Hematopoietic multipotent progenitor cell treated with erythropoietin and hydrocortisone succinate and interleukin-3 and kit ligand, for 8 days (in vitro differentiated cells): ENCODE measurements around the gene TMEM250.
A peak's percentile ranks its signal among the peaks of the same experiment; 100 is the strongest.
"Not testable (repeated sequence)": the region's sequence is repeated elsewhere in the genome, so short reads cannot be mapped to it uniquely, and the experiment has no call there.

Experiments used
- DNase-seq: peaks from one replicate; pipeline ENCODE4 v3.0.0-alpha.2; 2015

The TMEM250 gene, protein sequence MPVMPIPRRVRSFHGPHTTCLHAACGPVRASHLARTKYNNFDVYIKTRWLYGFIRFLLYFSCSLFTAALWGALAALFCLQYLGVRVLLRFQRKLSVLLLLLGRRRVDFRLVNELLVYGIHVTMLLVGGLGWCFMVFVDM

DNA sequence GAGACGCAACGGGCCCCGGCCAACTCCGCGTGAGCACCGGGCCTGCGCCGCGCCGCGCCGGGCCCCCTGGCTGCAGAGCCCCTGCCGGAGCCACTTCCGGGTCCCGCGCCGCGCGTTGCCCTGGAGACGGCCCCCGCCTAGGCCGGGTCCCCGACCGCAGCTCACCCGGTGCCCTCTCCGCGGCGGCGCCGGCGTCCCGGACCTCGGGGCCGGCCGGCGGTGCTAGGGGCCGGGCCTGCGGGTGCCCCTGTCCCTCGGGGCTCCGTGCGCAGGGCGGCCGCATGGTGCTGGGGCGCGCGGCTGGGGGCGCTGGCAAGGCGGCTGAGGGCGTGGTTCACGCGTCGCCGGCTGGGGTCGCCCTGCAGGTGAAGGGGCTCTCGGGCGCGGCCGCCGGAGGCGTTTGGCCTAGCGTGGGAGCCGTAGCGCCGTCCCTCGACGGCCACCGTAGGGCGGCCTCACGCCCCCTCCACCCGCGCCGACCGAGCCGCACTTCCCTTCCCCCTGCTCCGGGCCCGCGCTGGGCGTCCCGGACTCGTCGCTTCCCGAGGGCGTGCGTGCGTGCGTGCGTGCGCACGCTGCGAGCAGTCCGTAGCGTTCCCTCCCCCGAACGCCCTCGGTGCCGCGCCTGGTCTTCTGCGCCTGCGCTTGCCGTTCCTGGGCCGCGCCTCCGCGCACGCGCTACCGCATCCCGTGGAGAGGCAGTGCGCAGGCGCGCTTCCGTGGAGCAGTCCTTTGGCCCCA lies at the start of gene TMEM250:
Gene TMEM250 (minus strand): TSS at position 556 of the 741 bp plus-strand sequence. CDS start 1,975 bp downstream, outside the sequence.
- peak; percentile 95 for DNase-seq

- no peak for DNase-seq
Observed at GRCh38 chr9:136163248-136163850, 44.7 kb upstream of the TMEM250 start.

- DNase-seq, result no peak
Observed at GRCh38 chr9:136160995-136161610, 42.4 kb upstream of the TMEM250 start.

DNA sequence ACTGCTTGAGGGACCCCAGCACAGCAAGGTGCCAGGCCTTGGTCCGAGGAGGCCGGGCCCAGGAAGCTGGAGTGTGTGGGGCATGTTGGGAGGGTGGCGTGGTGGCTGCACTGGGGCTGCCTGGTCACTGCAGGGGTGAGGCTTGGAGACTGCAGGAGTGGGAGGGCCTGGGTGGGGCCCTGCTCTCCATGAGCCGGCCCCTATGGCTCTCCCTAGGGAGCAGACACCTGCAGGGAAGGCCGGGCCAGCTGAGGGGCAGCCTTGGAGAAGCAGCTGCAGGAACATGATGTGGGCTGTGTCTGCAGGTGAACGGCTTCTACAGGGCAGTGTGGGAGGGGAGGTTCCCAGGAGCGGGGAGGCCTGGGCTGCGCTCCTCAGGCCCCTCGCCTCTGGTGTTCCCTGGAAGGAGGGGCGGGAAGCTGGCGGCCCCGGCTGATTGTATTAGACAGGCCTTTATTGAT lies 41.7 kb upstream of the TMEM250 start:
- DNase-seq, result no peak

GRCh38 chr9:136159851-136160250 lies 41.2 kb upstream of the TMEM250 start:
- DNase-seq, result no peak

DNA sequence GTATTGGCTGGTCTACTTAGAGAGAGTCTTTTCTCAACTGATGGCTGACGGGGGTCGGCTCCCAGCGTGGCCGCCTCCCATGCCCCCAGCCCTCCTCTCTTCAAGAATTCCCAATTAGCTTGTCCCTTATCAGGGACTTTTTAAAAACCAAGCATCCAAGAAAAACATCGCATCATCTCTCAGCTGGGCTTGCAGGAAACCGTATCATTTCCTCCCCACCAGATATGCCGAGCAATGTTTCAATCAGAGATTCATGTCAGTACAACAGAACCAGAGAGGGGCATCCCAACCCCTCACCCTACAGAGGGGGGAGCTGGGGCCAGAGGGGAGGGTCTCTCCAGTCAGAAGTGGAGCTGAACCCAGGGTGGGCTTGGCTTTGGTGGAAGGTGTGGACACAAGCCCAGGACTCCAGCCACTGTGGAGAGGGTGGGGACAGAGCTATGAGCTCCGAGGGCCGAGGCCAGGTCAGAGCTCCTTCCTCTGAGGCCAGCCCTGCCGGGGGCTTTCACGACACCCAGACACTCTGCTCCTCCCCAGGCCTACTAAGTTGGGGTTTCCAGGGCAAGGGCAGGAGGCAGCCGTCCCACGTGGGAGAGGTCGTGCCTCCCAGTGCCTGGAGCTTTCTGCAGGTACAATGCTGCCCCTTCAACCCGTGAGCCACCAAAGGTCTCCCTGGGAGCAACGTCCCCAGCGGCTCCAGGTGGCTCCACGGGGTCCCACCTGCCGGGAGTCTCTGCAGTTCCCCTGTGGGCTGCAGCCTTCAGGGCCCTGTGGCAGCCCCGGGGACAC lies 39.0 kb upstream of the TMEM250 start:
- DNase-seq, result no peak

GRCh38 chr9:136156209-136157120 lies 37.8 kb upstream of the TMEM250 start:
- DNase-seq, result no peak

GRCh38 chr9:136155576-136155975 lies 36.9 kb upstream of the TMEM250 start:
- no peak for DNase-seq

DNA sequence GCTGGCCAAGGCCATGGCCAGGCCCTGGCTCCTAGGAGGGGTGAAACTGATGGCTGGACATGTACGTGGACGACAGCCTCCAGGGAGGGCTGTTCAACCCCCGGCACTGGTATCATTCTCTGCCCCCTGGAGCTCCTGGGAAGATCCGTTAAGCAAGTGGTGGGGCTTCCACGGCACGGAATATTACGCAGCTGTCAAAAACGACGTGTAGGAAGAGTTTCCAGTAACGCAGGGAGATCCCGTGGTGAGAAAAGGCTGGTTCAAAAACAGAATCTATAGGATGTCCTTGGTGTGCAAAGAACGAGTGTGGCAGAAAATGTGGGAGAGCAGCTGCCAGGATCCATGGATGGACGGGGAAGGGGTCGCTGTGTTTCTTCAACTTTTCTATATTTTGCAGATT lies 36.3 kb upstream of the TMEM250 start:
- DNase-seq, result no peak

DNA sequence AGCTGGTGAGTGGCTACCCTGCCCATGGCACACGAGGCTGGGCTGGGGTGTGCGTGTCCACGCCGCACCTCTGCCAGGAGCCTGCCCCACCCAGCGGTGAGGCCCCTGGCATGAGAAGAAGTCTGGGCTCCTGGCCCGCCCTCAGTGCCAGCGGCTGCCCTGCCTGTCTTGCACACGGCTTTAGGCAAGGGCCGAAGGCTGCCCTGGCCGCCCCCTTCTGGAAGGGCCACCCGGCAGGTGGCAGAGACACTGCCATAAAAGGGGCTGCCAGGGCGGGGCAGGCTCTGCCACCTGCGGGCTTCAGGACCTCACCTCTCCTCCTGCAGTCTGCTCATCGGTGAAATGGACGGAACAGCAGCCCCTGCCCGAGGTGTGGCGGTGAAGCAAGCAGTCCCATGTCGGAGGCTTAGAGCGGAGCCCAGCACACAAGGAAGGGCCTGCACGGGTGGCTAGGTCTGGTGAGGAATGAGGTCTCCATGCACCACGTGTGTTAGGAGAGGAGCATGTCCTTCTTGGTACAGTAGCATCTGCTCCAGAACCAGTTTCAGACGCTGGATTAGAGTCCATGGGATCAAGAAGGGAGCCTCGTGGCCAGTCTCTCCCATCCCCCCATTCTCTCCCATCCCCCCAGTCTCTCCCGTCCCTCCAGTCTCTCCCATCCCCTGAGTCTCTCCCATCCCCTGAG lies 34.8 kb upstream of the TMEM250 start:
- no peak for DNase-seq

- no peak for DNase-seq
Observed at GRCh38 chr9:136152931-136153330, 34.3 kb upstream of the TMEM250 start.

- DNase-seq, result no peak
Observed at GRCh38 chr9:136152543-136152866, 33.8 kb upstream of the TMEM250 start.

- no peak for DNase-seq
Observed at GRCh38 chr9:136151848-136152542, 33.3 kb upstream of the TMEM250 start.

- DNase-seq, result no peak
Observed at GRCh38 chr9:136151214-136151804, 32.6 kb upstream of the TMEM250 start.

GRCh38 chr9:136150664-136151213 lies 32.1 kb upstream of the TMEM250 start:
- not testable (repeated sequence) for DNase-seq

- DNase-seq, result no peak
Observed at GRCh38 chr9:136149853-136150252, 31.2 kb upstream of the TMEM250 start.

GRCh38 chr9:136149337-136149736 lies 30.7 kb upstream of the TMEM250 start:
- DNase-seq, result no peak

- DNase-seq, result no peak
Observed at GRCh38 chr9:136148766-136149165, 30.1 kb upstream of the TMEM250 start.

DNA sequence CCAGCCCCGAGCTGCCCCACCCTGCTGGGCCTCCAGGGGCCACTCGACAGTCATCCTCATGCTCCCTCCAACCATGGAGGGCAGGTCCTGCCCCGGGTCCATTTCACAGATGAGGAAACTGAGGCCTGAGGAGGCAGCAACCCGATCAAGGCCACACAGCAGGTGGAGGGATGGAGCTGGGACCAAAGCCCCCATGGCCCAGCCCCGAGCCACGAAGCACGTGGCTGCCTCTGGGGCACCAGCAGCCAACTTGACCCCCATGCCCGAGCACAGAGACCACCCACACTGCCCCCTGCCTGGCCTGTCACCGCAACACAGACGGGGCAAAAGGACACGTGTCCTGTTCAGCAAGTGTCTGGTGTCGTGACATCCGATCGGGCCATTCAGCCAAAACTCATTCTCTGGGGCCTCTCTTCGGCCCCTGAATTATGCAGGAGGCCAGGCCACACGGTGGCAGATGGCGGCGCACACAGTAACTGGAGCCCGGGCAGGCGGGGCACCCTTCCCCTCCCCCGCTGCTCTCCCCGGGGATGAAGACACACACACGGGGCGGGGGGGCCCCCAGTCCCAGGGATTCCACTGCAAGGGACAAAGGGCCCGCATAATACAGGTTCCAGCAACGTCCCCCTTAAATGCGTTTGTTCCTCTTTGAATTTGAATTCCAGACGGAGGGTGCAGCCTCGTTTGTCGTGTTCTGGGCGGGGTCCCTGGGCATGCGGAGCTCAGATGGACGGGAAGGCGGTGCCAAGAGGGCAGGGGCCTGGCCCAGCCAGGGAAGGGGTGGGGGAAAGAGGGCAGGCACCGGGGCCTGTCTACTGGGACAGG lies 29.4 kb upstream of the TMEM250 start:
- DNase-seq, result no peak
